Lower lobe of right lung (tissue), 2 donors: Measurements from ENCODE around the gene ROMO1. TPM values are rescaled to one million over a fixed set of nuclear protein-coding genes. Genes with fewer than 3 reads are reported as not detected.

Experiments used
- ATAC-seq, 2 donors: fragments of 200-7000 bp; cut with Tn5 transposase; one replicate each; pipeline ENCODE4 v1.9.1; 2020 to 2022; ENCODE audit warnings: mild to moderate bottlenecking in 2 of 2, moderate library complexity in 2 of 2
- DNase-seq: peaks from one replicate; pipeline ENCODE4 v3.0.0-alpha.2; 2020
- H3K27ac ChIP-seq: fragments of 200-600 bp; one replicate; pipeline ENCODE4 v1.8.0; 2022
- H3K27me3 ChIP-seq: fragments of 200-600 bp; one replicate; pipeline ENCODE4 v1.8.0; 2022; ENCODE audit warnings: low read depth
- H3K36me3 ChIP-seq: fragments of 200-600 bp; one replicate; pipeline ENCODE4 v1.8.0; 2022; ENCODE audit warnings: mild to moderate bottlenecking
- H3K4me1 ChIP-seq: fragments of 200-600 bp; one replicate; pipeline ENCODE4 v1.8.0; 2022
- H3K4me3 ChIP-seq: fragments of 200-600 bp; one replicate; pipeline ENCODE4 v1.8.0; 2022; ENCODE audit warnings: mild to moderate bottlenecking
- H3K9me3 ChIP-seq: fragments of 200-600 bp; one replicate; pipeline ENCODE4 v1.8.0; 2022
- intact Hi-C: fragments of 100-400 bp; cut with DNase I; formaldehyde crosslinking; loops from one replicate; pipeline ENCODE4 v1.11.0; 2022
- total RNA-seq: library from RNA; stranded (reverse); fragmentation: NEBNext Ultra II Directional; extraction: Animal tissue kit (Norgen Biotek cat#: 25700); gene quantifications from one replicate; pipeline ENCODE4 v1.2.1, GENCODE V29; 2021
- TF ChIP-seq, protein P1 (sequence below): fragments of 200-600 bp; IDR thresholded peaks from one replicate; pipeline ENCODE4 v1.8.0; 2022; ENCODE audit warnings: antibody characterized with exemption, mild to moderate bottlenecking
- donor health status: DM: no; HTN: yes; CAD: no; lungs with severe emphysema.

Gene ROMO1
- total RNA-seq, 1 donor from 2014 or later = 81.7 TPM

DNA sequence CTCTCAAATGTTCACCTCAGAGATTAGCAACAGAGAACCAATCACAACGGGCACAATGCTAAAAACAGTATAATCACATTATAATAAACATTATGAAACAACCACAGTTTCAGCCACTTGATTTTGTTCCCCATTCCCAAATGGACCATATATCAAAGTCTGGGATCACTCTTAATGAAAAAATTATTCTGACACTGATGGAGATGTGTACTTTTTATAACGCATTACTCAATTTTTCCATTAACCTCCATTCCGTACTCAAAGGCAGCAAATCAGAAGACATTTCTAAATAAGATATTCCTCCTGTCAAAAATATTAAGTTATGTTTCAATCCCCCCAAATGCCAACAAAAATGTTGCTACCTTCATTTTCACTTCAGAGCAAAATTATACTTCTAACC is 37.3 kb upstream of the ROMO1 start:
- Histone ChIP-seq H3K27me3 (no peaks in the 10 kb centered on the region), H3K4me1 (peaks cover 67% of the 10 kb centered on the region), H3K36me3 (no peaks in the 10 kb centered on the region), H3K27ac (no peak overlapping the region), H3K9me3 (no peaks in the 10 kb centered on the region), H3K4me3 (peak overlapping the region; percentile 4)
- TF ChIP-seq, protein P1, sequence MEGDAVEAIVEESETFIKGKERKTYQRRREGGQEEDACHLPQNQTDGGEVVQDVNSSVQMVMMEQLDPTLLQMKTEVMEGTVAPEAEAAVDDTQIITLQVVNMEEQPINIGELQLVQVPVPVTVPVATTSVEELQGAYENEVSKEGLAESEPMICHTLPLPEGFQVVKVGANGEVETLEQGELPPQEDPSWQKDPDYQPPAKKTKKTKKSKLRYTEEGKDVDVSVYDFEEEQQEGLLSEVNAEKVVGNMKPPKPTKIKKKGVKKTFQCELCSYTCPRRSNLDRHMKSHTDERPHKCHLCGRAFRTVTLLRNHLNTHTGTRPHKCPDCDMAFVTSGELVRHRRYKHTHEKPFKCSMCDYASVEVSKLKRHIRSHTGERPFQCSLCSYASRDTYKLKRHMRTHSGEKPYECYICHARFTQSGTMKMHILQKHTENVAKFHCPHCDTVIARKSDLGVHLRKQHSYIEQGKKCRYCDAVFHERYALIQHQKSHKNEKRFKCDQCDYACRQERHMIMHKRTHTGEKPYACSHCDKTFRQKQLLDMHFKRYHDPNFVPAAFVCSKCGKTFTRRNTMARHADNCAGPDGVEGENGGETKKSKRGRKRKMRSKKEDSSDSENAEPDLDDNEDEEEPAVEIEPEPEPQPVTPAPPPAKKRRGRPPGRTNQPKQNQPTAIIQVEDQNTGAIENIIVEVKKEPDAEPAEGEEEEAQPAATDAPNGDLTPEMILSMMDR = no peak
- ATAC-seq (no peak), DNase-seq (no peak)
- intact Hi-C loops = no loop called here

DNA sequence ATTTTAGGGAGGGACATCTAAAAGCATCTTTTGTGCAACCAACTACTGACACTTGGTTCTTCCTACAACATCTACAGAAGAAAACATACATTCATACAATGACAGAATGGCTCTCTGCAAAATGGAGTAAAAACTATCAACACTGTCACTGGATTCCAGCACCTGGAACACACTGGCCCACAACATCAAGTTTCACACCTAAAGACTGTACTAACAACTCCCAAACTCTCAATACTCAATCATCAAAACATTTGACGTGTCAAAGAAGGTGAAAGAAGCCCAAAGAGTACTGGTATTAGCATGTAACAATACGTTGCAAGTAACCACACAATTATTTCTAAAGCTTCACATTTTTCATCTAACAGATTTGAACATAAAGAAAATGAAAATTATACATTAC is 36.7 kb upstream of the ROMO1 start:
- Histone ChIP-seq H3K9me3 (no peaks in the 10 kb centered on the region), H3K4me3 (peak overlapping the region; percentile 81), H3K27ac (no peak overlapping the region), H3K4me1 (peaks cover 60% of the 10 kb centered on the region), H3K27me3 (no peaks in the 10 kb centered on the region), H3K36me3 (no peaks in the 10 kb centered on the region)
- TF ChIP-seq, protein P1 = no peak
- intact Hi-C loops = no loop called here
- ATAC-seq (no peak), DNase-seq (no peak)

DNA sequence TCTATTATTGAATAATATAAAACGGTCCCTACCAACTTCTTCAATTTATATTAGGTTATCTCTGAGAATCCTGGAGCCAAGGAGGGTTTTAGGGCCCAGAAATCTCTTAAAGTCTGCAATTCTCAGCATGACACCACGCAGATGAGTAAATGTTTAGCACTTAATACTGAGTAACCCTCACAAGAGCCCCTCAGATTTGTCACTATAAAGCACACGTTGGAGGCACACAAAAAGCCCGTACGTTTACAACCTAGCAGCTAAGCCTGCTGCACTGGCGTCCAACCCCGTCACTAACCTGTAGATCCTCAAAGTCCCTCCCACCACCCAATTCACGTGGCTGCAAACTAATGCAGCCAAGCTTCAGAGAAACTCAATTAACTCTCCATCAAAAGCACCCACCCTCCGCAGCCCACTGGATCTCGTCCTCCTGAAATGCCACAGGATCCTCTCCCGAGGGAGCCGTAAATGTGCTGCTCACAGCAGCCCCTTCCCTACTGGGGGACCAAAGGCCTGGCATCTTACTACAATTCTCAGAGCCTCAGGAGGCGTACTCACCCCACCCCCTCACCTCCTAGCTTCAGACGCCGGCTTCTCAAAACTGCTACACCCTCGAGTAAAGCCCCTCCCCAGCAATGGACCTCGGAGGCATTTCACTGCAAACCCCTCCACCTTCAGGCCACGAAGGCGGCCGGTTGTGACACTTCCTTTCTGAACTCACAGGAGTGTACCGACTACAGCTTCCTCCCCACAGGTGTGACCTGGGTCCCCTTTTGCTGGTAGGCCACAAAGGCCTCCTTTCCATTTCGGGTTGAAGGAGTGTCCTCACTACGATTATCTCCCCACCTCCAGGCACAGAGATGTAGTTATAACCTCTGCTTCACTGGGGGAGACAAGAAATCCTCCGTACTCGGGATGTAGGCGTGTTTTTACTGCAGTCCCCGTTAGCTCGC is 35.4 kb upstream of the ROMO1 start:
- peak overlapping the region; percentile 98 for H3K27ac ChIP-seq
- peaks cover 6% of the 10 kb centered on the region for H3K36me3 ChIP-seq
- TF ChIP-seq, protein P1 = no peak
- H3K27me3 ChIP-seq = no peaks in the 10 kb centered on the region
- peak overlapping the region; percentile 81 for H3K4me3 ChIP-seq
- ATAC-seq = peak; percentile 47 to 58
- H3K9me3 ChIP-seq = no peaks in the 10 kb centered on the region
- intact Hi-C loops = no loop called here
- H3K4me1 ChIP-seq = peaks cover 48% of the 10 kb centered on the region
- DNase-seq = peak; percentile 56

DNA sequence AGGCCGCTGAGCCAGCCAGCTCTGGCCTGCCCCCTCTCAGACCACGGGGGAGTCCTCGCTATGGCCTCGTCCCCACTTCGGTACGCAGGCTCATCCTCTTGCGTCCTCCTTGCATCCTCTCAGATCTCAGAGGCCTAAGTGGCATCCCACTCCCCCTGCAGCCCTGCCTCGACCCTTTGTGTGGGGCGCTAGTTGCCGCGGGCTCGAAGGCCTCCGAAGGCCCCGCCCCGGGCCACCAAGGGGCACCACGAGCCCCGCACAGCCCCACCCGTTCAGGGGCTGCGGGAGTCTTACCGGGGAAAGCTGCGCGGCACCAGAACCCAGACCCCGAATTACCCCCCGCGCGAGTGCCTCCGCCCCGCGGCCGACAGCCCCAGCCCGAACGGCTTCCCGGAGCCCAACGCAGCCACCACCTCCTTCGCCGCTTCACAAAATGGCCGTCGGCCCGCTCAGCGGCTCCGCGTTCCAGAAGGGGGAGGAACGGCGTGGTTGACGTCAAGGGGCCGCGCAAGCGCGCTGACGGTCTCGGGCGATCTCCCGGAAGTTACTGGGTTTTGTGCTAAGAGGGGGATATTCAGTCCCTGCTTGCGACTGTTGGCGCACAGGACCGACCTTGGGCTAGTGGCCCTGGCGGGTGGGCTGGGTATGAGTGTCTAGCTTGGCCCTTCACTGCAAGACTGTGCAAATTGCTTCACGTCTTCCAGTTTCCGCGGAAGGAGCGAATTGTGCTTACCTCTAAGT is 34.6 kb upstream of the ROMO1 start, which contains the start of the genes CPNE1 and RBM12:
Gene CPNE1, minus strand, starts transcription at position 435 of the 741 bp plus-strand sequence. CDS start 31,977 bp downstream, outside the sequence.
Gene RBM12, minus strand, starts transcription at position 435 of the 741 bp plus-strand sequence. CDS start 9,578 bp downstream, outside the sequence.
- Histone ChIP-seq H3K36me3 (peaks cover 15% of the 10 kb centered on the region), H3K27me3 (no peaks in the 10 kb centered on the region), H3K4me3 (peak within 1 kb of the TSS; percentile 81), H3K9me3 (no peaks in the 10 kb centered on the region), H3K4me1 (peaks cover 39% of the 10 kb centered on the region), H3K27ac (peak within 1 kb of the TSS; percentile 98)
- TF ChIP-seq, protein P1 = no peak
- ATAC-seq = peak; percentile 97
- DNase-seq = peak; percentile 94
- intact Hi-C loops = no loop called here

DNA sequence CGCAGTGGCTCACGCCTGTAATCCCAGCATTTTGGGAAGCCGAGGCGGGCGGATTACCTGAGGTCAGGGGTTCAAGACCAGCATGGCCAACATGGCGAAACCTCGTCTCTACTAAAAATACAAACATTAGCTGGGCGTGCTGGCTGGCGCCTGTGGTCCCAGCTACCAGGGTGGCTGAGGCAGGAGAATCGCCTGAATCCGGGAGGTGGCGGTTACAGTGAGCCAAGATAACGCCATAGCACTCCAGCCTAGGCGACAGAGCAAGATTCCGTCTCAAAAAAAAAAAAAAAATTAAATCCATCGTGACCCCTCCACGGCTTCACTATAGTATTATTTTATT is 33.3 kb upstream of the ROMO1 start:
- Histone ChIP-seq H3K27ac (no peak overlapping the region), H3K9me3 (no peaks in the 10 kb centered on the region), H3K36me3 (peaks cover 27% of the 10 kb centered on the region), H3K4me3 (no peak overlapping the region), H3K4me1 (peaks cover 27% of the 10 kb centered on the region), H3K27me3 (no peaks in the 10 kb centered on the region)
- intact Hi-C loops = no loop called here
- DNase-seq = no peak
- ATAC-seq = no peak
- TF ChIP-seq, protein P1 = no peak
